GM19240 (cell line): ENCODE results near the gene ACBD6.

ENCODE experiments used
- DNase-seq: peaks from one replicate; pipeline ENCODE4 v3.0.0; 2011; ENCODE audit warnings: low spot score; ENCODE audit not compliant: insufficient read length

The ACBD6 gene

GRCh38 chr1:180299479-180300221 is 202.7 kb downstream of the ACBD6 start:
- no peak for DNase-seq

- DNase-seq: no peak
Measured at GRCh38 chr1:180295999-180296398, 206.4 kb downstream of the ACBD6 start.

- no peak for DNase-seq
Measured at GRCh38 chr1:180294711-180295110, 207.7 kb downstream of the ACBD6 start.

- DNase-seq: no peak
Measured at GRCh38 chr1:180291004-180291403, 211.4 kb downstream of the ACBD6 start.

GRCh38 chr1:180290265-180291001 is 211.9 kb downstream of the ACBD6 start:
- no peak for DNase-seq

GRCh38 chr1:180288940-180289339 is 213.4 kb downstream of the ACBD6 start:
- DNase-seq: no peak

- no peak for DNase-seq
Measured at GRCh38 chr1:180287988-180288705, 214.2 kb downstream of the ACBD6 start.

- DNase-seq: no peak
Measured at GRCh38 chr1:180286417-180286816, 216.0 kb downstream of the ACBD6 start.

GRCh38 chr1:180283098-180283497 is 219.3 kb downstream of the ACBD6 start:
- DNase-seq: no peak

- DNase-seq: no peak
Measured at GRCh38 chr1:180282401-180283044, 219.9 kb downstream of the ACBD6 start.

GRCh38 chr1:180281490-180281889 is 220.9 kb downstream of the ACBD6 start:
- no peak for DNase-seq

- DNase-seq: no peak
Measured at GRCh38 chr1:180280617-180281016, 221.8 kb downstream of the ACBD6 start.

GRCh38 chr1:180279651-180280050 is 222.7 kb downstream of the ACBD6 start:
- no peak for DNase-seq

GRCh38 chr1:180278596-180279395 is 223.6 kb downstream of the ACBD6 start:
- no peak for DNase-seq

- no peak for DNase-seq
Measured at GRCh38 chr1:180278194-180278515, 224.2 kb downstream of the ACBD6 start.

GRCh38 chr1:180277476-180278193 is 224.7 kb downstream of the ACBD6 start:
- no peak for DNase-seq

- DNase-seq: no peak
Measured at GRCh38 chr1:180275726-180276125, 226.7 kb downstream of the ACBD6 start.

- DNase-seq: no peak
Measured at GRCh38 chr1:180274221-180274620, 228.2 kb downstream of the ACBD6 start.

- no peak for DNase-seq
Measured at GRCh38 chr1:180273066-180273465, 229.3 kb downstream of the ACBD6 start.

- no peak for DNase-seq
Measured at GRCh38 chr1:180272395-180272794, 230.0 kb downstream of the ACBD6 start.
